Stimulated activated CD8-positive, alpha-beta memory T cell treated with anti-CD3 and anti-CD28 coated beads, Interleukin-15, amount 100 ng/mL, for 48 hours (primary cell): ENCODE data around the gene CHRND.

ENCODE experiments used
- DNase-seq, 2 donors: peaks; one replicate each; pipeline ENCODE4 v3.0.0-alpha.2; 2020; ENCODE audit warnings: low read depth in 2 of 2

Gene CHRND

GRCh38 chr2:232525791-232526371, at the start of gene CHRND:
TSS of gene CHRND (plus strand) at chr2:232526160. CDS start at chr2:232526216, 56 bp downstream.
- no peak for DNase-seq

GRCh38 chr2:232476791-232477190, 49.2 kb upstream of the CHRND start:
- DNase-seq, result no peak

- no peak for DNase-seq
Measured at GRCh38 chr2:232477751-232478510, 48.0 kb upstream of the CHRND start.

DNA sequence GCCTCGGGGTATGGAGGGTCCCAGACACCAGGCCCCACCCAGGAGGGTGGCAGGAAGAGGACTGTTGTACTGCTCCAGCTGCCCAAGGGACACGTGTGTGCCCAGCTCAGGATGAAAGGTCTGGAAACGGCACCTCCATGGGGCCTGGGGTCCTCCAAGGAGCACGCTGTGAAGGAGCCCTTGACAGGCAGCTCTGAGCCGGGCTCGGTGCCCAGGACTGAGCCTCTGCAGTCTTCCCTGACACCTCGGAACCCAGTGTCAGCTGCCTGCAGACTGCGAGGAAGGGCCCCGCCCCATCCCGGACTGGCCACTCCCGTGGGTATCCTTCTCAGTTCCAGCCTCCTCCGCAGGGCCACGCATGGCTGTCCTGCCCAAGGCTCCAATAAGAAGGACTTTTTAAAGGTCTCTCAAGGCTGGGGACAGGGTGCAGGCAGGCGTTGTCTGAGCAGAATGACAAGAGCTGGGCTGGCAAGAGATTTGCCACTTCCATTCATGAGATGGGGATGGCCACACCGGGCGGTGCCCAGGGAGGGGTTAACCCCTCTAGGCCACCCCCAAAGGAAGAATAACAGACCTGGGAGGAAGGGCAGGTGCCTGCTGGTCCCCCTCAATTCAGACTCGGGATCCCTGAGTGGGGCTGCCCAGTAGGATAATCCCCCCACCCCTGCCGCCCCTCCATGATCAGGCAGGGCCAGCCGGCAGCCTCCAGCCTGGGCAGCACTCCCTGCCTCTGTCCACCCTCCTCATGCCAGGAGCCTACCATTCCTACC, 47.2 kb upstream of the CHRND start:
- DNase-seq, result no peak

GRCh38 chr2:232479341-232480200, 46.4 kb upstream of the CHRND start:
- no peak for DNase-seq

GRCh38 chr2:232480201-232481190, 45.5 kb upstream of the CHRND start:
- DNase-seq, result no peak

GRCh38 chr2:232481322-232482140, 44.4 kb upstream of the CHRND start:
- DNase-seq, result no peak

- no peak for DNase-seq
Measured at GRCh38 chr2:232482301-232483238, 43.4 kb upstream of the CHRND start.

DNA sequence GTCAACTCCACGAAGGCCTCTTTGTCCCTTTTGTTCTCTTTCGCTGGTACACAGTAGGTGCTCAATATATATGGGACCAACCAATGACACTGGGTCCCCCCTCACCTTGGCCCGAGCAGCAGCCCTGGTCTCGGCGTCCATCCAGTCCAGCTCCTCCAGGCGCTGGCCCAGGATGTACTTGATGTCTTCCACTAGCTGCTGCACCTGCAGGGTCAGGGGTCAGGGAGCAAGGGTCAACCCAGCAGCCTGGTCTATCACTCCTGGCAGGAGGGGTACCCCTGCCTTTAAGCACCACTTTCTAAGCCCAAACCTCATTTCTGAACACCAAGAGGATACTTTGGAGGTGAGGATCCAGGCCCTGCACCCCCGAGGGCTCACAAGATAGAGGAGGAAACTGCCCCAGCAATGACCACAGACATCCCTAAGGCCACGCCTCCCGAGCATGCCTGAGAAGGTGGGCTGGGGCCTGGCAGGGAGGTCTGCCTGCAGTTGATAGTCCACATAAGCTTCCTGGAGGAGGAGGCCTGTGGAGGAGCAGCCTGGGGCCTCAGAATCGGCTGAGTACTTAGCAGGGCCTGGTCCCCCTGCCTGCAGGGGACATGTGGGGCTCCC, 42.5 kb upstream of the CHRND start:
- no peak for DNase-seq

DNA sequence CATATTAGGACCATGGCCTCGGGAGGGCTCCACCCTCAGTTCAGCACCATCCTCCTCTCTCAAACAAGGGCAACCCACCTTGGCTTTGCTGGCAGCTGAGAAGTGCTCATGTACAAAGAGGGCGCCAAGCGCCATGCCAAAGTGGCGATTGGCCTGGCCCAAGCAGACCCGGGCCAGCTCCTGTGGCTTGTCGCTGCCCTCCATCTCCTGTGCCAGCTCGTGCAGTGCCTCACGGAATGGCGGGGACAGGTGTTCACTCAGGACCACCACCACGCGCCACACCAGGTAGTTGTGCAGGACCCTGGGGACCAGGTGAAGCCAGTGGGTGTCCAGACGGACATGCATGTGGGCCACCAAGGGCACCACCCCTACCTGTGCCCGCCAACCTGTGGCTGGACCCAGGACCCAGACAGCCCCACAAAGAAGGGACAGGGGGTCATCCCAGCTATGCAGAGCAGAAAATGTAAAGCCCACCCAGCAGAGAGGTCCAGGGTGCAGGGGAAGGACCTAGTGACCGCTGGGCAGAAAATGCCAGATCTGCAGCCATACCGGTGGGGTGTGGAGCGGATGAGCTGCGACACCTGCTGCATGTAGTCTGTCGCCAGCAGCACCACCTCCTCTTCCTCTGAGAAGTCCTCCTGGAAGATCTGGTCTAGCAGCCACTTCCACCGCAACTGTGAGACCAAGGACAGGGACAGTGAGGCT, 41.9 kb upstream of the CHRND start:
- no peak for DNase-seq

DNA sequence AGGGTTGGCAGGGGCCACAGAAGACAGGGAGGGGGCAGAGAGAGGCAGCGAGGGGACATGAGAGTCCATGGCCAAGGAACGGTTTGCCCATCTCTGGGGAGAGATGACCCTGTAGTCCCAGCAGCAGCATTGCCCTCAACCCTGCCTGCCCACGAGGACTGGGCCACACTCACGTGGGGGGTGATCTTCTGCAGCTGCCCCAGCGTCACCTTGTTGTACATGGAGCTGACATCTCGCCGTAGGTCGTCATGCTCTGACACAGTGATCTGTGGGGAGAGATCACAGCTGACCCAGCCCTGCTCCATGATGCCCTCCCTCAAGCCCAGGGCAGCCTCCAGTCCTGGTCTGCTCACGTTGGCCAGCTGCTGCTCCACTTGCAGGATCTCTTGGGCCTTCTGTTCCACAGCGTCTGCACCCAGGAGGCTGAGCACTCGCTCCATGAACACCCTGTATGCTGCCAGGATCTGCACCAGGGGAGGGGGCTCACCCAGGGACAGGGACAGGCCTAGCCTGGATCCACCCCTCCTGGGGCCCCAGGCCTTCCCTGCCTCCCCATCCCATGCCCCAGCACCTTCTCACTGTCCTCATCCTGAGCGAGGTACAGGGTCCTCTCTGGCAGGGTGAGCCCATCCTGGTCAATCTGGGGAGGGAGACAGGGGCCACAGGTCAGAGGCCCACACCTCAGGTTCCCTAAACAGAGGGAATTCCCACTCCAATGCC, 41.2 kb upstream of the CHRND start:
- no peak for DNase-seq

DNA sequence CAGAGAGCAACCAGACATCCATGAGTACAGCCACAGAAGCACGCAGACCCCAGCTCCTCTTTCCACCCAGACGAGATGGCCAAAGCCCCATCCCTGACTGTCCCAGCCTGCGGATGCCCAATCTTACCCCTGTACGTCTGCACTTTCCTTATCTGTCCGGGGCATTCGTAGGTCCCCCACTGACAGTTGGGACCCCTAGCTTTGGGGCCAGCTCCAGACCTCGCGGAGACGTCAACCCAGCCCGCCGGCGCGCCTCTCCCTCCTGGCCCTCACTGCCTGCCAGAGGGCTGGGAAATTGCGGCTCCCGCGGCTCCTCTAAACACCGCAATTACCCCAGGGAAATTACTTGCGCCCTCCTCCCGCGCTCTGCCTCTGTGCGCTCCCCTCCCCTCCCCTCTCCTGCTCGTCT, 40.6 kb upstream of the CHRND start:
- no peak for DNase-seq

DNA sequence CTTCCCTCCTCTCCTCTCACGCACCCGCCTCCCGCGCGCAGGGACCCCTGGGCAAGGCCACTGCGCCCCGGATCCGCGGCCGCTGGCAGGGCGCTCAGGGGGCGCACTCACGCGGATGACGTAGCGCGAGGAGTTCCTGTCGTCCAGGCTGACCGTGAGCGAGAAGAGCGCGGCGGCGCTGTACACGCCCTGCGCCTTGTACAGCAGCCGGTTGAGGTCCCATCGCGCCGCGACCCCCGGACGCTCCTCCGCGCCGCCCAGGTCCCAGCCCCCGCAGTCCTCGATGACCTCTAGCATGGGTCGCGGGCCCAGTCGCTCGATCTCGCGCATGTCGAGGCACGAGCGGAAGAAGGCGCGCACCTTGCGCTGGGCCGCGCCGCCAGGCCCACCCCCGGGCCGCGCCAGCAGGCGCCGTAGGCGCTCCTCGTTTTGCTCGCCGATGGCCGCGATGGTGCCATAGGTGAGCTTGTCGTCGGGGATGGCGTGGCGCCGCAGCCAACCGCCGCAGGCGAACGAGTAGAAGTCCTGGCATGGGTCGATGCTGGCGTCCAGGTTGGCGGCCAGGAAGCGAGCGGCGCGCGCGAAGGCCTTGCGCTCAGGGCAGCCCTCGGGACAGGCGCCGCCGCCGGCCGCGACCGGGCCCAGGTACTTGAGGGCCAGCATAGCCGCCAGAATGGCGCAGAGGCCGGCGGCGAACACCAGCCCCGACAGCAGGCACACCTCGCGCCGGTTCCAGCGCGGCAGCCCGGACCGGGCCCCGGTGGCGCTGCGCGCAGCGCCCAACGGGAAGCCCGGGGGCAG, 40.0 kb upstream of the CHRND start:
- DNase-seq, result no peak

GRCh38 chr2:232486558-232487384, 39.2 kb upstream of the CHRND start:
- DNase-seq, result no peak
